GM21737 (cell line): ENCODE data around the gene FBXL5.
A peak's percentile ranks its signal among the peaks of the same experiment; 100 is the strongest.
"Not testable (repeated sequence)": the region's sequence is repeated elsewhere in the genome, so short reads cannot be mapped to it uniquely, and the experiment has no call there.

ENCODE experiments used
- ATAC-seq: cut with Tn5 transposase; IDR thresholded peaks from one replicate; pipeline ENCODE4 v1.9.1; 2021; ENCODE audit warnings: mild to moderate bottlenecking, moderate library complexity; ENCODE audit not compliant: unreplicated experiment

FBXL5 gene

DNA sequence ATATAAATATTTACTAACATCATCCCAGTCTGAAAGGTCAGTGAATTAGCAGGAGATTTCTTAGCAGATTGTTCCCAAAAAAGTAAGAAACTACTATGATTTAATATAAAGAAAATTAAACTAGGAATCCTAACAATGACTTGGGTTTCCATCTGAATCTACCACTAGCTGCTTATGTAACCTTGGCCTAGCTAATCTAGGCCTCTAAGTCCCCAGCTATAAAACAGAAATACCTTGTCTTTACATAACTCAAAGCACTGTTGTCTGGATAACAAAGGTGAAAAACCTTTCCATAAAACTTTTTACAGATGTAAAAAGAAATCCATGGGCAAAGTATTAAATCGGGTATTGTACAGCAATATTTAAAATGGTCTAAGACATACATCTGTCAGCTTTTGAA is 3.0 kb downstream of the FBXL5 start:
- no peak for ATAC-seq

DNA sequence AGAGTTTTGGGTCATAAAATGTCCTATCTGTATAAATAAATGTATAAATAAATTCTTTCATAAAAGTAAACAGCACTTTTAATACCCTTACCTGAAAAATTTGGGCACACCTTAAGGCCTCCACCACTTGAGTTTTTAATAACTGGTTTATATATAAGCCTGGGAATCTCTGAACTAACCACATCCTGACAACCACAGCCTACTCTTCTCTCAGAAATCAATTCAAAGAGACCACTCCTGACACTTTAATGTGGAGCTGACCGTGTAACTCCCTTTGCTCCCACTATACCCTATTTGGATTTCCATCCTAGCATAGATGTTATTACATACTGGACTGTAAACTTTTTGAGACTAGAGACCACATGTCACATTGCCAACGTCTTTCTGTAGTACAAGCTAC is 3.5 kb downstream of the FBXL5 start:
- ATAC-seq: no peak

DNA sequence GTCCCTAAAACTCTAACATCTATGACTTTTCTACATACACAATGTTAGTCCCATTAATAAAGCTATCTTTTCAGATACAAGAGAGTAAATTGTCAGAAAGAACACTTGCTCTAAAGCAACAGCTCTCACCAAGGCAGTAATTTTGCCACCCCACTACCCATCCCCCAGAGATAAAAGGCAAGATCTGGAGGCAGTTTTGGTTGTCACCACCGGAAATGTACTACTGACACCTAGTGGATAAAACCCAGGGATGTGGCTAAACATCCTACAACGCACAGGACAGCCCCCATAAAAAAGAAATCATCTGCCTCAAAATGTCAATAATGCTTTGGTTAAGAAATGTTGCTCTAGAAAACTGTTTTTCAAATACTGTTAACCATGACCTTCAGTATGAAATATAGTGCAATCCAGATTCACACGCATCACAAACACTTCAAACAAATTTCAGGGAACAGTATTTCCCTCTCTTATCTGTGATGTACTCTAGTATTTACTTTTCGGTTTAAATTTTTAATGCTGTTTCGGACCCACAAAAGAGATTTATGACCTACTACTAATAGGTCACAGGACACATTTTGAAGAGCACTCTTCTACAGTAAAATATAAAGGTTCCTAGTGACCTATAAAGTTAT is 5.1 kb downstream of the FBXL5 start:
- ATAC-seq: peak; percentile 47

DNA sequence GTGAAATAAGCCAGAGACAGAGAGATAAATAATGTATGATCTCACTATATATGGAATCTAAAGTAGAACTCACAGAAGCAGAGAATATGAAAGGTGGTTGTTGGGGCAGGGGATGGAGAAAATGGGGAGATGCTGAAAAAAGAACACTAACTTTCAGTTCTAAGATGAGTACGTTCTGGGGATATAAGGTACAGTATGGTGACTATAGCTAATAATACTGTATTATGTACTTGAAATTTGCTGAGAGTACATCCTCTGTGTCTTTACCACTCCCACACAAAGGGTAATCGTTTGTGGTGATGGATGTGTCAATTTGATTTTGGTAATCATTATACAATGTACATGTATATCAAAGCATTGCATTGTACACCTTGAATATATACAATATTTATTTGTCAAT is 6.6 kb downstream of the FBXL5 start:
- ATAC-seq: no peak

DNA sequence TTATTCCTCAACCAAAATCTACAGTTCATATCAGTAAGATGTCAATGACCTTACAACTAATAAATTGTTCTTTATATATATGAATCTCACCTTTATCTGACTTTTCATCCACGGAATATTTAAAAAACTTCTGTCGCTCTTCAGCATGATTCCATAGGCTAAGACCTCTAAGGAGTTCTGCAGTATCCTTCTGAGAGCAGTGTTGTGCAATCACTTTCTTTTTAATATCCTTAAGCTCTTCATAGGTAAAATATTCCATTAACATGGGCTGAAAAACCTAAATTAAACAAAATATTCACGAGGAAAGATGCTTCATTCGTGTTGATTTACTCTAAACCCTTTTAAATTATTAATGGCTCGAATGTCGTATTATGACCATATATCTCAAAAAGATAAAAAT is 16.7 kb downstream of the FBXL5 start:
- ATAC-seq: no peak

DNA sequence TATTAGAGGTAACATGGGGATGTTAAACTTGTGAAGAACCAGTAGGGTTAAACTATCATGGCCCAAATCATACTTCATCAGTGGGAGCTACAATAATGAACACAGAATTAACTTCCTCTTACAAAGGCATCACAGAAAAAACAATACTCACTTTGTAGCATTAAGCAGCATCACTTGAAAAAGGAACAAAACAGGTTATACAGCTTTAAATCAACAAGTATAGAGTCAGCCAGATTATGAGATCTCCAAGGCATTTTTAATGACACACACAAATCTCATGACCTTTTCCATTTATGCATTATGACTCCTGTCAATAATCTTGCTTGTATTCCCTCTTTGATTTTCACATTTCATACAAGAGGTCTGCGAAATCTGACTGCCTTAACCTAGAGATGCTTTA is 18.3 kb downstream of the FBXL5 start:
- ATAC-seq: no peak

DNA sequence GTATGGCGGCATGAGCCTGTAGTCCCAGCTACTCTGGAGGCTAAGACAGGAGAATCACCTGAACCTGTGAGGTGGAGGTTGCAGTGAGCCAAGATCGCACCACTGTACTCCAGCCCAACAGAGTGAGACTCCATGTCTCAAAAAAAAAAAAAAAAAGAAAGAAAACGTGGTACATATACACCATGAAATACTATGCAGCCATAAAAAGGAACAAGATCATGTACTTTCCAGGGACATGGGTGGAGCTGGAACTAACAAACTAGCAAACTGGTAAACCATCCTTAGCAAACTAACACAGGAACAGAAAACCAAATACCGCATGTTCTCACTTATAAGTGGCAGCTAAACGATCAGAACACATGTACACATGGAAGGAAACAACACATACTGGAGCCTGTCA is 37.8 kb downstream of the FBXL5 start:
- not testable (repeated sequence) for ATAC-seq

DNA sequence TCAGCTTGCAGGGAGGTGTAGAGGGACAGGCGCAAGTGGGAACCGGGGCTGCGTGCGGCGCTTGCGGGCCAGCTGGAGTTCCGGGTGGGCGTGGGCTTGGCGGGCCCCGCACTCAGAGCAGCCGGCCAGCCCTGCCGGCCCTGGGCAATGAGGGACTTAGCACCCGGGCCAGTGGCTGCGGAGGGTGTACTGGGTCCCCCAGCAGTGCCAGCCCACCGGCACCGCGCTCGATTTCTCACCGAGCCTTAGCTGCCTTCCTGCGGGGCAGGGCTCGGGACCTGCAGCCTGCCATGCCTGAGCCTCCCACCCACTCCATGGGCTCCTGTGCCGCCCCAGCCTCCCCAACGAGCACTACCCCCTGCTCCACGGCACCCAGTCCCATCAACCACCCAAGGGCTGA is 40.3 kb downstream of the FBXL5 start:
- not testable (repeated sequence) for ATAC-seq

DNA sequence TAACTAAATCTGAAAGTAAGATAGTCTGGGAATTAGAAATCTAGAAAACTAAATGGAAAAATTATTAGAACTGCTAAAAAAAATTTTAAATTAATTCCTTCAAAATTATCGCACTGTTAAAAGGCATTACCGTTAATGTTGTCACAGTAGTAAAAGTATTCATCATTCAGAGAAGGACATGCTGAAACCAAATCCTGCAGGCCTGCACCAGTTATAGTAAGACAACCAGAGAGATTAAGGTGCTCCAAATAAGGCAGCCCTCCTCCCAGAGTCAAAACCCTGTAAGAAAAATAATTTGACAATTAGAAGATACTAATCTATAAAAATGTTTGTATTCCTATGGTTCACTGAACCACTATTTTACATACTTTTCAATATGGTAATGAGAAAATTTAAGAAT is 43.0 kb downstream of the FBXL5 start:
- no peak for ATAC-seq

DNA sequence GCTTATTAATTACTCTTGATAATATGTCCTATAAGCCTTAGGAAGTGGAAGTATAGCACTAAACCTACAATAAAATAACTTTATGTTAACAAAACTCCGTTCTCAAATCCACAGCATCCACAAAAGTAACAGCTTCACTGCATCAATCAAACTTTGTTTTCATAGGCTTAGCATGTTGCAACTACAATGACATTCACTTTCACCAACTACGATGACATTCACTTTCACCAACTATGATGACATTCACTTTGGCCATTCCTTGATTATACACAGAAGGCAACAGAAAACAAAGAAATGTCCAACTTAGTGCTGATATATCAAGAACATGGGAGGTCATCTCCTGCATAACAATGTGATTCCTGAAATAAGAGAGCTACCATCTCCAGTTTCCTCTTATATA is 44.3 kb downstream of the FBXL5 start:
- ATAC-seq: no peak

DNA sequence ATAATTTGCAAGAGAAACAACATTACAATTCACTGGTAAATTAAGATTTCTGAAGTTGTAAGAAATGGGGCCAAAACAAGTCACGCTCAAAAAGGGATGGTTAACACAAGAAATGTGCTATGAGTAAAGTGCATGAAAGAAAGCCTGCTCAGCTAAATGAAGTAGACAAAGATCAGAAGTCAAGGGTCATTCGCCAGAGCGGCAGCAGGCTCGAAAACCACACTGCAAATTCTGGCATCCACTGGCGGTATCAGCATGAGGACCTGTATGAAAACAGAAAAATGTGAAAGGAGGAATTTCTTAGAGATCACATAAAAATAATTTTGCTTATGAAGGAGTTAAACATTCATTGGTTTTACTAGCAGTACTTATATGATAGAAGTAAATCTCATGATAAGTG is 49.6 kb downstream of the FBXL5 start:
- ATAC-seq: no peak

DNA sequence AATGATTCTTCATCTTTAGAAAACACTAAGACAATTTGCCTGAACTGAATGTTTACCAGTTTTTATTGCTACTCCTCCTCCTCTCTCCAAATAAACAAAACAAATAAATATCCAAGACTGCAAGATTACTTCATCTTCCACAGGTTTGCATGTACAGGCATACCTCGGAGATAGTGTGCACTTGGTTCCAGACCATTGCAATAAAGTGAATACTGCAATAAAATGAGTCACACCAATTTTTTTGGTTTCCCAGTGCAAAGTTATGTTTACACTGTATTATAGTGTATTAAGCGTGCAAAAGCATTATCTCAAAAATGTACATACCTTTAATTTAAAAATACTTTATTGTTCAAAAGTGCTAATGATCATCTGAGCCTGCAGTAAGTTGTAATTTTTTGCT is 53.3 kb downstream of the FBXL5 start:
- ATAC-seq: no peak

DNA sequence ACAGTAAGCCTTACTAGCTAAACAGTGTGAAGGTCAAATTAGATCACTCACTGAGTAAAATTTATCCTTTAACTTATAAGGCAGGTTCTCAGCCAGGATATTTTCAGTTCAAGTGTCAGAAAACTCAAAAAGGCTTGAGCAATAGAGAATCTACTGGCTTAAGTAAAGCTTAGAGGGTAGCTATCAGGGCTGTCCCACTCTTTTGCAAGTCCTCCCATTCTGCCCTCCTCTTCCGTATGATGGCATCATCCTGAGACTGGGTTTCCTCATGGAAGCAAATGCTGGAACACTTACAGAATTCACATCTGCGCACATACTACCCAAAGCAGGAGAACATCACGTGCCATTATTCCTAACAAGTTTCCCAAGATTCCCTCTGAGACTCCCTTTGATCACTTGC is 55.0 kb downstream of the FBXL5 start:
- no peak for ATAC-seq

DNA sequence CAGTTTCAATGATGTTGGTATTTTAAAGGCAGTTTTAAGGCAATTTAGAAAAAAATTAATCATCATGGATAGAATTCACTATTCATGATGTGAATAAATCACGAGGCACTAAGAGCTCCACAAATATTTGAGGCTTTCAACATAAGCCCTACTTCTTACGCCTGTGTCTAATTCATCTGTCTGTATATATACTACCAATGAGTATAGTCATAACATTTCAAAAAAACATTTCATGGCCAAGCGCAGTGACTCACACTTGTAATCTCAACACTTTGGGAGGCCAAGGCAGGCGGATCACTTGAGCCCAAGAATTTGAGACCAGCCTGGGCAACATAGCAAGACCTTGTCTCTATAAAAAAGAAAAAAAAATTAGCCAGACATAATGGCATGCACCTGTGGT is 56.5 kb downstream of the FBXL5 start:
- ATAC-seq: no peak

DNA sequence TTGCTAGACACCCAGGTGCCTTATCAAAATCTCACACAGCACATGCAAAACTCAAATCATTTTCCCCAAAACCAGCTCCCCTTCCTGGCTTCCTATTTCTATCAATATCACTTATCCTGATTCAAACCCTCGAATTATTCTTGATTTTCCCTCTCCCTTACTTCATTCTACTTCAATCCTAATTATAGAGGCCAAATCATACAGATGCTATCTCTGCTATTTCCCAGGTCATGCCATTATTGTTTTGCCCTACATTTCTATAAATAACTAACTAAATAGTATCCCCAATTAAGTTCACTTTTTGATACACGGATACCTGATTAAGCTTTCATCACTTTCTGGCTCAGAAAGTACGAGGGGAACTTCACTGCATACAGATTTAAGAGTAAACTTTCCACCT is 62.4 kb downstream of the FBXL5 start:
- ATAC-seq: no peak

DNA sequence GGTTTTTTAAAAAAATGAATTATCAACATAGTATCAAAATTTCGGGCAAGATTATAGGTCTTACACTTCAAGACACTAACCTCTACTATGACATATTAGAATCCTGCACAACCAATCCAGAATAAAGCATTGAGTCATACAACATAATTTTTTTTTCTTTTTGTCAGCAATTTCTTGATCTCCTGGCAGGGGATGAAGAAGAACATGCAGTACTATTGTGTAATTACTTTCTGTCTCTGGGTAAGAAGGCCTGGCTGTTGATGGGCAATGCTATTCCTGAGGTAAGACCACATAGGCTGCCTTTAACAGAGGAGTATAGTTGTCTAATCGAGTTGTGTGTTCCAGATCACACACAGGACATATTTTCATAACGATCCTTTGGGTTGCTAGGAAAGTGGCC is 67.5 kb downstream of the FBXL5 start:
- ATAC-seq: no peak

DNA sequence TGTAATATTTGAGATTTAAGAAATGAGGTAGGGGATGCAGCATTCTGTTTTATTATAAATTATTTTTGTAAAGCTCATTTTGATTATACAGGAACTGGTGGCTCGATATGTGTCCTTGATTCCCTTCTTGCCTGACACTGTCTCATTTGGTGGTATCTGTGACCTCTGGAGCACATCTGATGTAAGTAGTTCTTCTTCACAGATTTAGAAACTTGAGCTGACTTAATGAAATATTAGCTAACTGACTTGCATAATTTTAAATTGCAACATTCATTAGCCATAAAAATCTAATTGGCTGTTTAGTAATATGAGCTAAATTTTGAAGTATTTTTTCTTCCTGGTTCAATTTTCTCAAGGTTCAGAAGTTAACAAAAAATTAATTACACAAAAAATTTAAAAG is 69.1 kb downstream of the FBXL5 start:
- ATAC-seq: no peak

DNA sequence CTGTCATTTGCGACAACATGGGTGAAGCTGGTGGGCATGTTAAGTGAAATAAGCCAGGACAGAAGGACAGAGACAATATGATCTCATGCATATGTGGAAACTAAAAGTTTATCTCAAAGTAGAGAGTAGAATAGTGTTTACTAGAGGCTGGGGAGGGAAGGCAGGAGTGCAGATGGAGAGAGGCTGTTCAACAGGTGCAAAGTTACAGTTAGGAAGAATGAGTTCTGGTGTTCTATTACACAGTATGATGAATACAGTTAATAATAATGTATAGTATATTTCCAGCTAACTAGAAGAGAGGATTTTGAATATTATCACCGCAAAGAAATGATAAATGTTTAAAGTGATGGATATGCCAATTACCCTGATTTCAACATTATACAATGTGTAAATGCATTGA is 69.8 kb downstream of the FBXL5 start:
- ATAC-seq: no peak

DNA sequence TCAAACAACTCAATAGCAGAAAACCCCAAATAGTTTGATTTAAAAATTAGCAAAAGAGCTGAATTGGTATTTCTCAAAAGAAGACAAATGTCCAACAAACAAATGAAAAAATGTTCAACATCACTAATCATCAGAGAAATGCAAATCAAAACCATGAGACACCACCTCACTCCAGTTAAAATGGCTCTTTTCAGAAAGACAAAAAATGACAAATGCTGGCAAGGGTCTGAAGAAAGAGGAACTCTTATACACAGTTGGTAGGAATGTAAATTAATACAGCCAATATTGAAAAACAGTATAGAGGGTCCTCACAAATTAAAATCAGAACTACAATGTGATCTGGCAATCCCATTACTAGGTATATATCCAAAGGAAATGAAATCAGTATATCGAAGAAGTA is 70.4 kb downstream of the FBXL5 start:
- no peak for ATAC-seq

DNA sequence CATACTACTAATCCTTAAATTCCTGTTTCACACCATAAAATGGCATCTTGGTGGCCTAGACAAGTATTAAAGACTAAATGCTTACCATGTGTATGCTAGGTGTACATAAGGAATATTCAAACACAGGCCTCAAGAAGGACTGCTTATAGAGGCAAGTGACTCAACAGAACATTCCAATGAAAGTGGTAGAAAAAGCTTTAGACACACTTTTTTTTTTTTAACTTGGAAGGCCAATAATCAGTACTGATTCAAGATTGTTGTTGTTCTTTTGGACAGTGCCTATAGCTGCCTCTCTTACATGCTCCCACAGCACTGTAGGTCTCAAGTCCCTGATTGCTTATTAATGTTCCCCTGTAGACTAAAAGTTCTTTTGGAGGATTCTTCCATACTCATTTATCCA is 77.6 kb downstream of the FBXL5 start:
- no peak for ATAC-seq

DNA sequence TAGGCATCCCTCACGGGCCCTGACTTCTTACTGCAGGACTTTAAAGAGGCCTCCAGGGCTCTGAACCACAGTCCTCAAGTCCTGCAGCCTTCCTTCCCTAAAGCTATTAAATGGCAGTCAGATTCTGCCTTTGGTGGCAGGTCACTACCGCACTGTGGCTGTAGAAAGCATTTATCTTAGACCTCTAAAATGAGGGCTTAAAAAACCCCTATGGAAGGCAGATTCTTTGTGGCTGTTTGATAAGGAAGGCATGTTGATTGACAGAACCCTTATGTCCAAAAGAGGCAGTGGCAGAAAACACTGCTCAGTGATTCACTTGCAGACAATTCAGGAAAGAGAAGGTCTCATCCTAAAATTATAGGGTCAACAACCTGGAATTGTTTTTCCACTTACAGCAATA is 79.2 kb downstream of the FBXL5 start:
- no peak for ATAC-seq

DNA sequence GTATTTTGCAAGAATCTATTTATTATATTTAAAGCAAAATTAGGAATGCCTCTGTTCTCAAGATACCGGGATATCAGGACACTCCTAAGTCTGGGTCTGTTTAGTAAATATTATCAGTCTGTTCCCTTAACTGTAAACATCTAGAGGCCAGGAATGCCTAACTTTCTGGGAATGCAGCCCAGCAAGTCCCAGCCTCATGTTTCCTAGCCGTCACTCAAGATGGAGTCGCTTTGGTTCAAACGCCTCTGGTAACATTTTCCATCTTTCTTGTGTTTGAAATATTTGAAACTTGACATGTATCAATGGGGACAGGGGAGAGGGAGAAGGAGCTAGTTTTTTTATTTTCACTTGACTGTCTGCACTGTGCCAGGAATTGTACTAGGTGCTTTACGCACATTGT is 85.4 kb downstream of the FBXL5 start:
- ATAC-seq: no peak

DNA sequence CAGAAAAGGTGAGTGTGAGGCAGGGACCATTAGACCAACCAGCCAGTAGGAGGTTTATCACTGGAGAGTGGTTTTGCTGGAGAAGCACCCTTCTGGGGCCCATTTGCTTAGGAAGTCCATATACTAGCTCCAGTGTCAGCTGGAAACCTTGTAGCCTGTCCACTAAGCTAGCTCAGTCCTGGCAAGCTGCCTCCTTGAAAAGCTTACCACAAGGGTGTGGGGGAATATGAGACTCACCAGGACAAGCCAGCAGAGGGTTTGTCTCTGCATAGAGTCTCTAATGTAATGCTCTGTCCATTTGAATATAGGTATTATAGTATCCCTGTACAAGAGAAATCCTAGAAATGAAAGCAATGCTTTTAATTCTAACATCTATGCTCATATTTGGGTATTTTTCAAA is 86.3 kb downstream of the FBXL5 start:
- no peak for ATAC-seq

DNA sequence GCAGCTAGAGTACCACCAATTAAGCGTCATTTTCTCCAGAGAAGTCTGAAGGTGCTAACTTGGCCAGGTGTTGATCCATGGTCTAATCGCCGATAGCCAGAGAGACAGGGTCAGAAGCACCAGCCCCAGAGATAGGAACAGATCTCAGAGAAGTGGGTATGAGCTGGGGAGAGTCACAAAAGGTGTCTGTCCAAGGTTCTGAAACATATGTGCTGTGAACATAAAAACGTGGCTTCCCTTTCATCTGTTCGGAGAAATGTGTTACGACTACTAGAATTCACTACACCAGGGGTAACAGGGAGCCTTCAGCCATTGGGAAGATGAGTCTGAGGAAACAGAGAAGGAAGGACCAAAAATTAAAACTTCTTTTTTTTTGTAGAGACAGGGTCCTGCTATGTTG is 91.3 kb downstream of the FBXL5 start:
- ATAC-seq: no peak
